HG02840 (cell line): ENCODE results near the gene LDLRAD3.
"Not testable (repeated sequence)": the region's sequence is repeated elsewhere in the genome, so short reads cannot be mapped to it uniquely, and the experiment has no call there.

Experiments used
- ATAC-seq: cut with Tn5 transposase; IDR thresholded peaks from one replicate; pipeline ENCODE4 v1.9.1; 2021; ENCODE audit warnings: mild to moderate bottlenecking, moderate library complexity, moderate number of reproducible peaks; ENCODE audit not compliant: unreplicated experiment, low FRiP score

Gene LDLRAD3, protein sequence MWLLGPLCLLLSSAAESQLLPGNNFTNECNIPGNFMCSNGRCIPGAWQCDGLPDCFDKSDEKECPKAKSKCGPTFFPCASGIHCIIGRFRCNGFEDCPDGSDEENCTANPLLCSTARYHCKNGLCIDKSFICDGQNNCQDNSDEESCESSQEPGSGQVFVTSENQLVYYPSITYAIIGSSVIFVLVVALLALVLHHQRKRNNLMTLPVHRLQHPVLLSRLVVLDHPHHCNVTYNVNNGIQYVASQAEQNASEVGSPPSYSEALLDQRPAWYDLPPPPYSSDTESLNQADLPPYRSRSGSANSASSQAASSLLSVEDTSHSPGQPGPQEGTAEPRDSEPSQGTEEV

DNA sequence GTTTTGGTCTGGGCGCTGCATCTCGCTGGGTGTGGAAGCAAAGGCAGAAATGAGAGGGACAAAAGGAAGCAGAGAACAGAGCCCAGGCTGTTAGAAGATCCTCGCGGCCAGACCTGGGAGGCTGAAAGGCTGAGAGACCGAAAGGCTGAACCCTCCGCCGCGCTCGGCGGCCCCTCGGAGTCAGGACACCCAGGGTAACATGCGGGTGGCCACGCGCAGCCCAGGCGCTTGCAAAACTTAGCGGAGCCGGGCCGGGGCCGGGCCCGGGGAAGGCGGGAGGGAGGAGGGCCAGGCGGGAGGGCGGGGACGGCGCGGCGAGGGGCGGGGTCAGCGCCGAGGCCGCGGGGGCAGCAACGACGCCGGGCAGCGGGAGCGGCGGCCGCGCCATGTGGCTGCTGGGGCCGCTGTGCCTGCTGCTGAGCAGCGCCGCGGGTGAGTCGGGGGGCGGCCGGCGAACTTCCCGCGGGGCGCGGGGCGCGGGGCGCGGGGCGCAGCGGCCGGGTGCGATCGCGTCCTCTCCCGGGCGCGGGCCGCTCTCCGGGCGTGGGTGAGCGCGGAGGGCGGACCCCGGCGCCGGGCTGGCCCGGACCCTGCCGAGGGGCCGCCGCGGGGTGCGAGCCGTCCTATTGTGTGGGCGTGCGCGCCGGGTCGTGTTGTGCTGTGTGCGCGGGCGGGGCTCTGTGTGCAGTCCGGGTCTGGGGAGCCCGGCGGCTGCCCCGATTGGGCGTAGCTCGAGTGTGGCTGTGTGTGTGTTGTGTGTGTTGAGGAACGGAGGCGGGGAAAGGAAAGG, at the start of gene LDLRAD3:
LDLRAD3 (plus strand) TSS at position 350 of the 790 bp plus-strand sequence; CDS start at position 387, 37 bp downstream.
- ATAC-seq, result no peak

DNA sequence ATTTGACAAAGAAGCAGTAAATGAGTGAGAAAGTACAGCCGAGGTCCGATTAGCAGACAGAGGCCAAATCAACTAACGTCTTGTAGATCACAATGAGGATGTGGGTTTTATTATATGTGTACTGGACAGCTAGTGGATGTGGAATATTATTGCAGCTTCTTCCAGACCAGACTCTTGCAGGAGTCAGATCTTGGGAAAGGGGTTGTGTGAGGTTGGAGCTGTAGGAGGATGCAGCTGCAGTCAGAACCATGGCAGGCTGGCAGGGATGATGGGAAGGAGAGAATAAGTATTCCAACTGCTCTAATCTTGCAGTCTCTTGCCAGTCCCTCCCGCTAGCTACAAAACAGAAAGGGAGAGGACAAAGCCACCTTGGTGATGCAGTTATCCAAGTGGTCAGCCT, 46.8 kb upstream of the LDLRAD3 start:
- ATAC-seq, result no peak

DNA sequence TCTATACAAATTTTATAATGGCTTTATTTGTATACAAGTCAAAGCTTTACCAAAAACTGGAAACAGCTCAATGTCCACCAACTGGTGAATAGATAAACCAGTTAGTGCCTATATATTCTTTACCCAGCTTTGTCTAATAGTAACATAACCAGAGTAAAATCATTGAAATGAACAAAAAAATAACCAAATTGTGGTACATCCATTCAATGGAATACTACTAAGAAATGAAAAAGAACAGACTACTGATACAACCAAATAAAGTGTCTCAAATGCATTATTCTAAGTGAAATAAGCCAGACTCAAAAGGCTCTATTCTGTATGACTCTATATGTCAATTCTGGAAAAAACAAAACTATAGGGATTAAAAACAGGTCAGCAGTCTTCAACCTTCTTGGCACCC, 40.9 kb upstream of the LDLRAD3 start:
- no peak for ATAC-seq

DNA sequence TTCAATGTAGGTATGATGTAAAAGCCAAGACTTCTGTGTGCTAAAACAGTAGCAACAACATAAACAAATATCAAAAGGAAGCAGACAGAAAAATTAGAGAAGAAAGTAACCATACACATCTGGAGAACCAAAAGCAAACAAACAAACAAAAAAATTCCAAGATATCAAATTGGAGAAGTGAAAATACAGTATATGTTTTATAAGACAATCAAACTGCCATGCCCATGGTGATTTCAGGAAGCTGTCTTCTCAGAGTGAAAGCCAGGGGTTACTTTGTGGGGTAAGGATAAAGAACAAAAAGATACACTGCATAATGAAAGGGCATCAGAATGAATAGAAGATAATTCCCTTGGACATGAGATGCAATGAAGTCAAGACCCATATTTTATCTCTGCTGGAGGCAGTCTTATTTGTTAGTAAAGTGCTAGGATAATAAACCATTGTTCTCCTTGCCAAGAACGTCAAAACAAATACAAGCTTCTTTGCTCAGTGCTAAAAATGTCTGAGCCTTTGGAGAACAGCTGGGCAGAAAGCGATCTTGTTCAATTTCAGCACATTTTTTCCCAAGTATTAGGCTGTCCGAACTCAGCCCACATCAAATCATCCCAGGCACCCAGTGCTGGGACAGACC, 38.1 kb upstream of the LDLRAD3 start:
- no peak for ATAC-seq

DNA sequence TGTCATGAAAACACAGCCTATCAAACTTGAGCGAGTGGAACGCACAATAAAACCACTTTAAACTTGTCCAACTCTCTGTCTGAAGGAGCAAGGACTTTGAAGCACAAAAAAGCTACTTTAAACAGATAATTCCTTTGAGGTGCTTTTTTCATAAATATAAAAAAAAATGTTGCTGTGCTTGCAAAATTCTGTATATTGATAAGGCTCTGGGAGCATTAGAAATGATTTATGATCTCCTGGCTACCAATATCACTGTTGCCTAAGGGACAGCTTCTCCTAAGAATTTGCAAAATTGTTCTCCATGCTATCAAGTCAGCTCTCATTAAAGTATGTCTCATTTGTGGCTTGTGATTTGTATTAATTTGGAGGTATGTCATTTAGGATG, 37.6 kb upstream of the LDLRAD3 start:
- ATAC-seq, result no peak

DNA sequence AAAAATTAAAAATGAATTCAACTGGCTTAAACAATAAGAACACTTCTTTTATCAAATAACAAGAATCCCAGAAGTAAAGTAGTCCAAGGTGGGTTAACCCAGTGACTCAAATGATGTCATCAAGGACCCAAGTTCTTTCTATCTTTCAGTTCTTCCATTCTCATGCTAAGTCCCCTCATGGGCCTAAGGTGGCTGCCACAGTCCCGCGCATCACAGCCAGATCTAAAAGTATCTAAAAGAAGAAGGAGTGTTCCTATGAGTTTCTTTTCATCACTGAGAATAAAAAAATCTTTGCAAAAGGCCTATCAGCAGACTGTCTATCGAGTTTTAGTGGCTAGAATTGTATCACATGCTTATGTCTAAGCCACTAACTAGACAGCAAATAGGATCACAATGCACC, 37.2 kb upstream of the LDLRAD3 start:
- no peak for ATAC-seq

DNA sequence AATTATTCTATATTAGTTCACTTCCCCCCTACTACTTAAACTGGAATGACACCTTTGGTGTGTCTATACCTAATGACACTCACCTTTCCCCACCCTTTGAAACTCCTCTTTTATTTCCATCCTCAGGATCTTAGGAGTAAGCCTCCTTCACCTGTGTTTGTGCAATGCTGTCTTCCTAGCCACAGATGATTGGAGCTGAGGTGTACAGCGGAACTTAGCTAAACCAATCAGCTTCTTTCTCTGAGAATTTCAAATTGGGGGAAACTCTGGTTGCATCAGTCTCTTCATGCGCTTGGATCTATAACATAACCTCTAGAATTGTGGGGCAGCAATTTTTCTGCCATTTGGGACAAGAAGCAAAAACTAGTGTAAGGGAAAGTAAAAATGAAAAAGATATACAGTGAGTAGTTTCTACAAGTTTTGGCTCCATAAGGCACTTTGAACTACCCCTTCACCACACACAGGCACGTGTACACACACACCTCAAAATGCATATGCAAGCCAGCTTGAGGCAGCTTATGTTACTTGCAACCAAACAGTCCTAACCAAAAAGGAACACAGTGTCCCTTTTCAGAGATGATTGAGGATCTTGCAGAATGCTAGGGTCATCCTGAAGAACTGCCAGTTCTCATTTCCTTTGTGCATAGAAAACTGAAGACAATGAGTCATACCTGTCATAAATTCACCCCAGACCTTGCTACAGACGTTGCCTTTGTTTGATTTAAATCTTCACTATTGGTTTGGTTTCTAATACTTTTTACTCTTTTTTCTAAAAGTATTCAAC, 36.0 kb upstream of the LDLRAD3 start:
- ATAC-seq, result no peak

DNA sequence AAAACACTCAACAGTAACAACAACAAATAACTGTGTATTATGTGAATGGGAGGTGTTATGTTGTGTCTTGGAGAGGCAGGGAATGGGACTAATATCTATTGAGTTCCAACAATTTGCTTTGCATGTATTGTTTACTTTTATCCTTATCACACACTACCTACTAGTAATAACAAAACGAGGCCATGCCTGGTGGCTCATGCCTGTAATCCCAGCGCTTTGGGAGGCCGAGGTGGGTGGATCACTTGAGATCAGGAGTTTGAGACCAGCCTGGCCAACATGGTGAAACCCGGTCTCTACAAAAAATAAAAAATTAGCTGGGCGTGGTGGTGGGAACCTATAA, 35.5 kb upstream of the LDLRAD3 start:
- not testable (repeated sequence) for ATAC-seq

DNA sequence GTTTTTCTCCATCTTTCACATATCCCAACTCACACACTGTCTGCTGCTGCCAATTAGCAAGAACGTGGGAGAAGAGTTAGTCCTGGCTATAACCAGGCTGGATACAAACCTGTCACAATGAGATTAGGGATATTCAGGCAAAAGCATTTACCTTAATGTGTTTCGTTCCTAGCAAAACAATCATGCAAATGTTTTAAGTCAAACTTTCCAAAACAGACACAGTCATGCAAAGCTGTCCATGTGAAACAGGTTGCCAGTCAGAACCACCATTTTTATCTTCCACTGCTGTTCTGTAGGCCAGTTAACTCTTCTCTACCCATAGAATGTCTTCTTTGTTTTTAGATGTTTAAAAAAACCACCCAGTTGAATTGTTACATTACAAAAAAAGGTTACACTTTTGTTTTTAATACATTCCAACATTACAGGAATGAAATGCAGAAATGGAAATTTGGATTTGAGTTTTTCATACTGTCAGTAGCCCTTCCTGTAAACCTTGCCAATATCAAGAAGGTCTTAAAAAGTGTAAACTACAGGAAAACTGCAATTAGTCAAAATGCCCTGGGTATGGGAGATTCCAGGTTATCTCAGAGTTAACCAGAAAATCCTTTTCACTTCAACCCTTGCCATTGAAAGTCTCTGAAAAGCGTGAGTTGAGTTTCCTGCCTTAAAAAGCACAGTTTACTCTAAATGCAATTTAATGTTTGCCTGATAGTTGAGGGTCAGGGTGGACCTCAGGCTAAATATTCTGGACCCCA, 34.2 kb upstream of the LDLRAD3 start:
- no peak for ATAC-seq

DNA sequence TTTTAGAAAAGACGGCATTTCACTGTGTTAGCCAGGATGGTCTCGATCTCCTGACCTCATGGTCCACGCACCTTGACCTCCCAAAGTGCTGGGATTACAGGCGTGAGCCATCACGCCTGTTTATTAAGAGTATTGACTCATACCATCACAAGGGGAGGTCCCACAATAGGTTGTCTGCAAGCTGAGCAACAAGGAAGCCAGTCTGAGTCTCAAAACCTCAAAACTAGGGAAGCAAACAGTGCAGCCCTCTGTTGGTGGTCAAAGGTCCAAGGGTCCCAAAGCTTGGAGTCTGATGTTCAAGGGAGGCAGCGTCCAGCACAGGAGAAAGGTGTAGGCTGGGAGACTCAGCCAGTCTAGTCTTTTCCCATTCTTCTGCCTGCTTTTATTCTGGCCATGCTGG, 32.8 kb upstream of the LDLRAD3 start:
- ATAC-seq, result no peak

DNA sequence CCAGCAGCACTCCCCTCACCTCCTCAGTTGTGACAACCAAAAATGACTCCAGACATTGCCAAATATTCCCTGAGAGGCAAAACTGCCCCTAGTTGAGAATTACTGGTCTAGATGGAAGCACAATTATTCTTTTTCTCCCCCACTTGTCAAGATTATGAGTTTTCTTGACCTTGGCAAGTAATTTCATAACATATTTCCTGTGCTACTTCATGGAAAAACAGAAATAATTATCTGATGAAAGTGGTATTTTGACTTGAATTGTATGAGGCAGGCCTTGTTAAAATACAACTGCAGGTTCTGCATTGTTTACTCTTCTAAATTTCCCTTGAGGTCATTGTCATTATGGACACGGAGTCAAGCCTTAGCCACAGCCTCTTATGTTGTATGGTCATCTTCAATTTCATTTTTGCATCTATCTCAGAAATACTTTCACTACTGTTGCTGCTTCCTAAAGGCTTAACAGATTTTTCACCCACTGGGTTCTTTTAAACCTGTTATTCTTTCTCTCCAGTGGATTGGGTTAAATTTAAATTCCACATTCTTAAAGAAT, 32.2 kb upstream of the LDLRAD3 start:
- ATAC-seq, result no peak

DNA sequence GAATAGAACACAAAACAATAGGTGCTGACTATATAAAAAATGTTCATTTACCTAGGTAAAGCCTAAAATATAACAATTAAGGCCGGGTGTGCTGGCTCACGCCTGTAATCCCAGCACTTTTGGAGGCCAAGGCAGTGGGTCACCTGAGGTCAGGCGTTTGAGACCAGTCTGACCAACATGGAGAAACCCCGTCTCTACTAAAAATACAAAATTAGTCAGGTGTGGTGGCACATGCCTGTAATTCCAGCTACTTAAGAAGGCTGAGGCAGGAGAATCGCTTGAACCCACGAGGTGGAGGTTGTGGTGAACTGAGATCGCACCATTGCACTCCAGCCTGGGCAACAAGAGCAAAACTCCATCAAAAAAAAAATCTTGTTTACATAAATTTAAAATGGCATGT, 31.4 kb upstream of the LDLRAD3 start:
- not testable (repeated sequence) for ATAC-seq

DNA sequence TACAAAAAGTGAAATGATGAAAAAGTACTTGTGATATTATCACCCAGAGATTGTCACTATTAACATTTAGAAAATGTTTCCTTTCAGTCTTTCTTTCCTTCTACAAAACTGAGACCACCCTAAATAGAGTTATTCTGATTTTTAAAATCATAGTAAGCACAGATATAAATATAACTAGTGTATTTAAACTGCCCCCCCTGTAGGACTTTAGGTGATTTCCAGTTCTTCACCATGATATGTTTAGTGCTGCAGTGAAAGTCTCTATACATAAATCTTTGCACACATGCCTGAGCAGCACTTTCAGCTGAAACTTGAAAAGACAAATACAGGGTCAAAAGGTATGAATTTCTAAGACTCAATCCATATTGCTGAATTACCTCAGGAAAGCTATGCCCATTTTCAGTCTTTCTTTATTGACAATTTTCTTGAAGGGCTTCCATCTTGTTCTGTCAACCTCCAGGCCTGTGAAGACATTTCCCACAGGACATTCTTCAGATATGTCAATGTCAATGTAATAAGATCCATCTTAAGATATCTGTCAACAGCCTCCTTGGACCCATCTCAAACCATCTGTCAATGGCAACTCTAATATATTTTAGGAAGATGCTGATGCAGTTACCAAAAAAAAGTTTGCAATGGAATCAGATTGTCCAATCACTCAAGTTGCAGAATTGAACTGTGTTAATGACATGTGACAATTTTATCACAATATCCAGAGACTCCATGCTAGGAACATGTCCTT, 30.8 kb upstream of the LDLRAD3 start:
- ATAC-seq, result no peak

DNA sequence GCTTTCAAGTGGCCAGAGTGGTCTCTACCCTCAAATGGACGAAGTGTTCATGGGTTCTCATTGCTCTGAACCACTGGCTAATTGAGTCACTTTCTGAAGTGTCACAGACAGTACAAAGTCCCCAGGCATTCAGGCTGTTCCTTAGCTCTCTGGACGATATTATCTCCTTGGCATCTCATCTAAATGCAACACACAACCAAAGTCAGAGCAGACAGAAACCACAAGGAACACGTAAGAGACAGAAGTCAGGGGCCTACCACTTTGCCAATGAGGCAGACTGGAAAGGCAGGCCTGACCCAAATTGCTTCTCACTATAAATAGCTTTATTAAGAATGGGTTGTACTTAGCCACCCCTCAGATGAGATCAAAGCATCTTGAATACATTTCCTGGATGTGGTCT, 29.0 kb upstream of the LDLRAD3 start:
- no peak for ATAC-seq

DNA sequence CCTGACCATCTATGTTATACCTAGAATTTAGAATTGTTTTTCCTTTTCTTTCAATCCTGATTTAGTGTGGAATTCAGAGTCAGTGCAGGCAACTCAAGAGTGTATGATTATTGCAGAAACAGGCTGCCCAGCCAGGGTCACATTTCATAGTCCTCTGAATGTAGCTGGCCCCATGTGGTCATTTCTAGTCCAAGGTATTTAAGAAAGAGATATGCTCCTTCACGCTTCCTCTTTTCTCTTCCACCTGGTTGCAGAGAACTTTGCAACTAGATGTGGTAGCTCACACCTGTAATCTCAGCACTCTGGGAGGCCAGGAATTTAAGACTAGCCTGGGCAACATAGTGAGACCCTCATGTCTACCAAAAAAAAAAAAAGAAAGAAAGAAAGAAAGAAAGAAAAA, 27.6 kb upstream of the LDLRAD3 start:
- no peak for ATAC-seq

DNA sequence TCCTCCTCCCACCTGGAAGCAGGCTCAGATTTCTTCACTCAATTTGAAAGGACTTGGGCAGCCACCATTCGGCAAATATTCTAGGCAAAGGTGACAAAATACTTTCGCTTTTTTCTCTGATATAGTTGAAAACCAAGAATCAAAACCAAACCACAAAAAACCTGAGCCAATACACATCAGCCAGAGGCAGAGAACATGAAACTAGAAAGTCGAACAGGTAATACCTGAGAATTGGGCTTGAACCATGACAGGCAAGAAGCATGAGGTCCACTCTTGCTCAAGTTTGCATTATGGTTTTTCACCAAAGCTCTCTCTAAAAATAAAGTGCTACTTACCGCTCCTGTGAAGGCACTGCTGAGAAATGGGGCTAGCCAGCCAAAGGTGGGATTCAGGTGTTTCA, 26.2 kb upstream of the LDLRAD3 start:
- no peak for ATAC-seq

DNA sequence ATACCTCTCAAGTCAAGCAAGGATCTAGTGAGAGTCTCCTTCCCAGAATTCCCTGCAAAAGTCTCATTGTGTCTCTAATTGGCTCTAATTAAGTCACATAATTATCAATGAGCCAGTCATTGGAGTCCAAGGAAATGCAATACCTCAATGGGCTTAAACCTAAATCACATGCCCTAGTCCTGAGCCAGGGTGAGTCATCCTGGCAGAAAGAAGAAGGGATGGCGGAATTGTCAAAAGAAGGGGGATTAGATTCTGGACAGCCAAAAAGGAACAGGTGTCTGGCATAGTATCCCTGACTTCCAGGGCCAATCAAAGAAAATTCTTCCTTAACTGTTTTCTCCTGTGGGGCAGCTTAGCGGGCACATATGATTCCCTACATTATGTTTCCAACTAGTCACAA, 25.1 kb upstream of the LDLRAD3 start:
- ATAC-seq, result no peak

DNA sequence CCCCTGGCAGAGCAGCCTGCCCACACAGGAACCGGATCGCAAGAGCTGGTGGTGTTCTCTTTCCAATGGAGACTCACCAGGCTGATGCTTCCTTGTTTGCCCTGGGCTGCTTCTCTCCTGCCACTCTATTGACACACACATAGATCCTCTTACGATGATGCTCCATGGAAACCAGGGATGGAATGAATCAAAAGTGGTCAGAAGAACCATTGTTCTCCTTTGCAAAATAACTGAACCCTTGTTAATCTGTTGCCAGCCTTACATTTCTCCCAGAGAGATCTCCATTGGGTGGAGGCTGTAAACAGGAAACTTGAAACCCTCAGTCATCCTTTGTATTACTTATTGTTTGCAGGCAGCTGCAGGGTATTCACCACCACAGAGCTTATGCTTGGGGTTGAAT, 24.6 kb upstream of the LDLRAD3 start:
- no peak for ATAC-seq

DNA sequence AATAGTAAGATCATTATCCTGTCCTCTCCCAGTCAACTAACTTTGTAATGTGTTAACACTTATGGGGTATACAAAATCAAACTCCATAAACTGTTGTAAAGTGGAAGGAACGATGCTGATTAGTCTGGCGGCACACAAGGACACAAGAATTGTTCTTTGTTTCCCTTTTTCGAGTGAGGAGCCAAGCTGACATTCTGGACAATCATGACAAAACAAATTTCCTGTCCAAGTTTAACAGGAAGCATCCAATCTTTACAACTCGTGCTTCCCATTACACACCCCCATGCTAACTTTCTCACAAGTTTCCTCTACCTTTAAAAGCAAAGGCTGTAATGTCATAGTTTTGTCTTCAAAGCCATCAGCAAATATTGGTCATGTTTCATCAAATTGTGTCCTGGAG, 20.4 kb upstream of the LDLRAD3 start:
- no peak for ATAC-seq
